GM19351 (cell line): ENCODE measurements around the gene RNF217.
"Not testable (repeated sequence)": the region's sequence is repeated elsewhere in the genome, so short reads cannot be mapped to it uniquely, and the experiment has no call there.

Source experiments
- ATAC-seq: cut with Tn5 transposase; IDR thresholded peaks from one replicate; pipeline ENCODE4 v1.9.1; 2021; ENCODE audit warnings: mild to moderate bottlenecking, moderate library complexity; ENCODE audit not compliant: unreplicated experiment

Gene RNF217

GRCh38 chr6:125123051-125123450 is 160.8 kb downstream of the RNF217 start:
- ATAC-seq: no peak

GRCh38 chr6:125123468-125124048 is 161.3 kb downstream of the RNF217 start:
- no peak for ATAC-seq

GRCh38 chr6:125124049-125124669 is 161.9 kb downstream of the RNF217 start:
- no peak for ATAC-seq

- ATAC-seq: not testable (repeated sequence)
These were observed 163.6 kb downstream of the RNF217 start for GRCh38 chr6:125125856-125126255.

GRCh38 chr6:125129354-125129753 is 167.1 kb downstream of the RNF217 start:
- ATAC-seq: no peak

- no peak for ATAC-seq
These were observed 169.8 kb downstream of the RNF217 start for GRCh38 chr6:125132058-125132457.

GRCh38 chr6:125136378-125136777 is 174.1 kb downstream of the RNF217 start:
- no peak for ATAC-seq

- ATAC-seq: no peak
These were observed 175.8 kb downstream of the RNF217 start for GRCh38 chr6:125138083-125138482.

GRCh38 chr6:125140808-125141207 is 178.6 kb downstream of the RNF217 start:
- no peak for ATAC-seq
